Fibroblast of lung (primary cell): ENCODE results near the gene SLK. TPM values are rescaled to one million over a fixed set of nuclear protein-coding genes. Genes with fewer than 3 reads are reported as not detected.

Source experiments
- DNase-seq, 2 donors: peaks; one replicate each; pipeline versions ENCODE4 v3.0.0 to v3.0.0-alpha.2; 2010; ENCODE audit warnings: low read depth in 2 of 2
- H2AFZ ChIP-seq: 2 replicates; pipeline ENCODE4 v1.5.1; 2012; ENCODE audit warnings: low read length, control low read depth, inconsistent platforms
- H3K27ac ChIP-seq: 2 replicates; pipeline ENCODE4 v1.5.1; 2011; ENCODE audit warnings: low read length, control low read depth; ENCODE audit not compliant: insufficient read depth
- H3K27me3 ChIP-seq: 2 replicates; pipeline ENCODE4 v1.5.1; 2011; ENCODE audit warnings: mild to moderate bottlenecking, low read length; ENCODE audit not compliant: control insufficient read depth, insufficient read depth
- H3K36me3 ChIP-seq: 2 replicates; pipeline ENCODE4 v1.5.1; 2011; ENCODE audit warnings: low read length; ENCODE audit not compliant: control insufficient read depth, insufficient read depth
- H3K4me1 ChIP-seq: 2 replicates; pipeline ENCODE4 v1.5.1; 2011; ENCODE audit warnings: low read length; ENCODE audit not compliant: control insufficient read depth, insufficient read depth; ENCODE audit errors: extremely low read depth
- H3K4me2 ChIP-seq: 2 replicates; pipeline ENCODE4 v1.5.1; 2011; ENCODE audit warnings: low read length, control low read depth; ENCODE audit not compliant: insufficient read depth; ENCODE audit errors: extremely low read depth
- H3K4me3 ChIP-seq, 4 experiments: fragments of 200-600 bp in 1 of 4; sonication (generic) in 1 of 4; replicated peaks in 1 of 4; 2 replicates each; pipeline ENCODE4 v1.5.1; 2011 to 2016; ENCODE audit warnings: low read length in 4 of 4, low read depth in 3 of 4, mild to moderate bottlenecking in 3 of 4, control low read depth in 2 of 4, inconsistent platforms in 1 of 4, mixed read lengths in 1 of 4; ENCODE audit not compliant: insufficient read depth in 1 of 4; ENCODE audit errors: control extremely low read depth in 1 of 4
- H3K79me2 ChIP-seq: 2 replicates; pipeline ENCODE4 v1.5.1; 2012; ENCODE audit warnings: mild to moderate bottlenecking, low read length, inconsistent platforms; ENCODE audit not compliant: control insufficient read depth, insufficient read depth
- H3K9ac ChIP-seq: 2 replicates; pipeline ENCODE4 v1.5.1; 2011; ENCODE audit warnings: mild to moderate bottlenecking, low read length, control low read depth; ENCODE audit not compliant: insufficient read depth
- H3K9me3 ChIP-seq: 2 replicates; pipeline ENCODE4 v1.5.1; 2012; ENCODE audit warnings: low read depth, low read length; ENCODE audit not compliant: control insufficient read depth, insufficient read depth
- H4K20me1 ChIP-seq: 2 replicates; pipeline ENCODE4 v1.5.1; 2011; ENCODE audit warnings: low read length; ENCODE audit not compliant: control insufficient read depth, insufficient read depth; ENCODE audit errors: extremely low read depth
- CTCF ChIP-seq, 2 donors: IDR thresholded peaks in 1 of 2; conservative IDR thresholded peaks in 1 of 2; 1 replicate in 1 of 2; 2 replicates in 1 of 2; pipeline ENCODE4 v1.5.1; 2011 to 2012; ENCODE audit warnings: low read length in 2 of 2, control low read depth in 1 of 2, inconsistent platforms in 1 of 2, low read depth in 1 of 2, mild to moderate bottlenecking in 1 of 2
- EZH2 ChIP-seq: IDR thresholded peaks from 2 replicates; pipeline ENCODE4 v1.5.1; 2012; ENCODE audit warnings: low read length, control low read depth, mild to moderate bottlenecking; ENCODE audit errors: missing control alignments
- polyA plus RNA-seq, 2 donors: library from polyadenylated mRNA; depleted of rRNA in 1 of 2; stranded (reverse) in 1 of 2; unstranded in 1 of 2; fragments of >200 nt; gene quantifications; 2 replicates each; pipeline ENCODE4 v1.2.1, GENCODE V29; 2011 to 2012; ENCODE audit warnings: missing spikeins in 1 of 2
- total RNA-seq: library from RNA; depleted of rRNA; stranded (reverse); fragments of >200 nt; gene quantifications from 2 replicates; pipeline ENCODE4 v1.2.1, GENCODE V29; 2014

The SLK gene
- total and polyA plus RNA-seq, 2 donors (not counting 1 experiment from before 2014, with no cell fraction given): 18.2 to 63.1 TPM

- peak within 1 kb of the TSS; percentile 86 for H3K27ac ChIP-seq
- peaks cover 9% of the 10 kb centered on the region for H3K4me1 ChIP-seq
- peak within 1 kb of the TSS; percentile 66 for H3K9ac ChIP-seq
- TF ChIP-seq EZH2: no peak
- no peak for TF ChIP-seq CTCF (conservative IDR thresholded peaks at IDR 0.05 in 1 of 2, IDR thresholded peaks at IDR 0.05 in 1 of 2; ENCODE audit: low read depth in 1 of 2, low read length in 2 of 2)
- peak; percentile 96 to 98 for DNase-seq
- peaks cover 15% of the 10 kb centered on the region for H3K79me2 ChIP-seq
- H3K36me3 ChIP-seq: no peaks in the 10 kb centered on the region
- no peaks in the 10 kb centered on the region for H3K27me3 ChIP-seq
- H2AFZ ChIP-seq: peak within 1 kb of the TSS; percentile 89
- H3K4me2 ChIP-seq: peak within 1 kb of the TSS; percentile 99
- peak within 1 kb of the TSS; percentile 66 to 83 (median 72) for H3K4me3 ChIP-seq
- H4K20me1 ChIP-seq: no peaks in the 10 kb centered on the region
- H3K9me3 ChIP-seq: no peaks in the 10 kb centered on the region
Observed at GRCh38 chr10:103918053-103918846, 48.7 kb upstream of the SLK start, which contains the start of gene STN1. Gene STN1, minus strand, starts transcription at chr10:103918184. Its CDS starts 590 bp downstream, at chr10:103917594.

- Histone ChIP-seq H4K20me1 (no peaks in the 10 kb centered on the region), H3K36me3 (no peaks in the 10 kb centered on the region), H3K9me3 (no peaks in the 10 kb centered on the region), H3K4me1 (peaks cover 9% of the 10 kb centered on the region), H3K4me3 (no peak overlapping the region), H3K4me2 (no peak overlapping the region), H3K9ac (no peak overlapping the region), H3K79me2 (peaks cover 15% of the 10 kb centered on the region), H3K27me3 (no peaks in the 10 kb centered on the region), H3K27ac (no peak overlapping the region), H2AFZ (no peak overlapping the region)
- no peak for DNase-seq
- TF ChIP-seq CTCF (conservative IDR thresholded peaks at IDR 0.05 in 1 of 2, IDR thresholded peaks at IDR 0.05 in 1 of 2; ENCODE audit: low read depth in 1 of 2, low read length in 2 of 2) (no peak), EZH2 (no peak)
Observed at GRCh38 chr10:103919648-103920025, 47.3 kb upstream of the SLK start.

DNA sequence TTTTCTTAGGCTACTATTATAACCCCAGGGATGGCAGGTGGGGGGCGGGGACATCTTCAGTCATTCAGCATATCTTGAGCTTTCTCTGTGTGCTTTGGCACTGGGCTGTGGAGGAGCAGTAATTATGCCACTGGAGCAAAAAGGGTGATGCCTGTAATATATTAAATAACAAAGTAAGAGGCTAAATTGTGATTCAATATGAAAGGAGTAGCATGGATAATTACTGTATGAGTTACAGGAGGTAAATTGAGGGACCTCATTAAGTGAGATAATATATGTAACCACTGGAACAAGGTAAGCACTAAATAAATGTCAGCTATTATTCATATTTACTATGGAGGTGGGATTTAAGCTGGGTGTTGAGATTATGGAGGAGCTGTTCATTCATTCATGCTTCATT lies 45.7 kb upstream of the SLK start:
- Histone ChIP-seq H3K79me2 (peaks cover 7% of the 10 kb centered on the region), H3K36me3 (no peaks in the 10 kb centered on the region), H3K27ac (no peak overlapping the region), H4K20me1 (no peaks in the 10 kb centered on the region), H3K4me3 (no peak overlapping the region), H3K9ac (no peak overlapping the region), H2AFZ (no peak overlapping the region), H3K4me2 (no peak overlapping the region), H3K27me3 (no peaks in the 10 kb centered on the region), H3K9me3 (no peaks in the 10 kb centered on the region), H3K4me1 (peaks cover 8% of the 10 kb centered on the region)
- TF ChIP-seq CTCF (conservative IDR thresholded peaks at IDR 0.05 in 1 of 2, IDR thresholded peaks at IDR 0.05 in 1 of 2; ENCODE audit: low read depth in 1 of 2, low read length in 2 of 2) (no peak), EZH2 (no peak)
- no peak for DNase-seq
